ENCODE measurements around the gene TUT1. TPM values are rescaled to one million over a fixed set of nuclear protein-coding genes. Genes with fewer than 3 reads are reported as not detected.
A peak's percentile ranks its signal among the peaks of the same experiment; 100 is the strongest.

TUT1 gene
- total RNA-seq, 3 donors from 2014 or later (not counting 1 experiment from before 2014, with no cell fraction given), result 20.0 to 28.9 (median 26.2) TPM

GRCh38 chr11:62595124-62595523 lies 3.8 kb upstream of the TUT1 start:
- H3K9me3 Mint-ChIP-seq, result no peaks in the 10 kb centered on the region
- ATAC-seq, result no peak
- Histone ChIP-seq H3K36me3 (ENCODE audit: control insufficient read depth, insufficient read depth, low read length) (peaks cover 50% of the 10 kb centered on the region), H3K4me1 (ENCODE audit: control insufficient read depth, insufficient read depth, low read length) (peaks cover 52% of the 10 kb centered on the region), H3K27ac (ENCODE audit: low read length) (no peak overlapping the region), H3K27me3 (ENCODE audit: control insufficient read depth, insufficient read depth, low read length) (no peaks in the 10 kb centered on the region), H3K9me3 (ENCODE audit: control insufficient read depth, insufficient read depth, low read length) (no peaks in the 10 kb centered on the region), H3K4me3 (ENCODE audit: low read length) (no peak overlapping the region)
- no peak overlapping the region for H3K4me3 Mint-ChIP-seq
- no peak for TF ChIP-seq CTCF (IDR thresholded peaks at IDR 0.05)
- no peak for DNase-seq
- intact Hi-C loops (cut with micrococcal nuclease), result no loop called here
- H3K36me3 Mint-ChIP-seq, result peaks cover 7% of the 10 kb centered on the region
- WGBS (ENCODE audit: insufficient coverage), result 95% methylated on average over 8 of the region's 8 CpGs
- H3K27ac Mint-ChIP-seq, result no peak overlapping the region
- H3K27me3 Mint-ChIP-seq (ENCODE audit: low read depth in 2 of 2), result no peaks in the 10 kb centered on the region
- peaks cover 59 to 72% of the 10 kb centered on the region in 2 donors for H3K4me1 Mint-ChIP-seq

GRCh38 chr11:62593434-62594044 lies 2.2 kb upstream of the TUT1 start:
- Histone ChIP-seq H3K27ac (ENCODE audit: low read length) (peak overlapping the region; percentile 6), H3K4me1 (ENCODE audit: control insufficient read depth, insufficient read depth, low read length) (peaks cover 37% of the 10 kb centered on the region), H3K27me3 (ENCODE audit: control insufficient read depth, insufficient read depth, low read length) (no peaks in the 10 kb centered on the region), H3K9me3 (ENCODE audit: control insufficient read depth, insufficient read depth, low read length) (no peaks in the 10 kb centered on the region), H3K4me3 (ENCODE audit: low read length) (no peak overlapping the region), H3K36me3 (ENCODE audit: control insufficient read depth, insufficient read depth, low read length) (peaks cover 51% of the 10 kb centered on the region)
- H3K27me3 Mint-ChIP-seq (ENCODE audit: low read depth in 2 of 2), result no peaks in the 10 kb centered on the region
- H3K4me3 Mint-ChIP-seq, result peak overlapping the region; percentile 82
- DNase-seq (peak; percentile 69 to 89), ATAC-seq (peak in 1 of 3 donors; percentile 13)
- peak overlapping the region; percentile 94 to 97 for H3K27ac Mint-ChIP-seq
- peaks cover 7% of the 10 kb centered on the region for H3K36me3 Mint-ChIP-seq
- 58% methylated on average over 13 of the region's 13 CpGs for WGBS (ENCODE audit: insufficient coverage)
- no peaks in the 10 kb centered on the region for H3K9me3 Mint-ChIP-seq
- intact Hi-C loops (cut with micrococcal nuclease), result loop anchor here (1.0 to 5.0 kb wide), 4 partner anchors 84 to 289 kb away; partner anchors contain the start of genes SLC3A2 and UBXN1
- H3K4me1 Mint-ChIP-seq, result peaks cover 43 to 56% of the 10 kb centered on the region in 2 donors
- peak; percentile 47 for TF ChIP-seq CTCF (IDR thresholded peaks at IDR 0.05)

GRCh38 chr11:62592989-62593421 lies 1.7 kb upstream of the TUT1 start:
- no peaks in the 10 kb centered on the region for H3K9me3 ChIP-seq (ENCODE audit: control insufficient read depth, insufficient read depth, low read length)
- H3K4me1 ChIP-seq (ENCODE audit: control insufficient read depth, insufficient read depth, low read length), result peaks cover 32% of the 10 kb centered on the region
- H3K27me3 ChIP-seq (ENCODE audit: control insufficient read depth, insufficient read depth, low read length), result no peaks in the 10 kb centered on the region
- H3K27ac ChIP-seq (ENCODE audit: low read length), result peak overlapping the region; percentile 90
- DNase-seq (peak in 1 of 2 donors; percentile 13), ATAC-seq (no peak)
- H3K27ac Mint-ChIP-seq, result peak overlapping the region; percentile 94 to 97
- intact Hi-C loops (cut with micrococcal nuclease), result loop anchor here (1.0 to 5.0 kb wide), 4 partner anchors 84 to 289 kb away; partner anchors contain the start of genes SLC3A2 and UBXN1
- no peak for TF ChIP-seq CTCF (IDR thresholded peaks at IDR 0.05)
- H3K36me3 ChIP-seq (ENCODE audit: control insufficient read depth, insufficient read depth, low read length), result peaks cover 47% of the 10 kb centered on the region
- 79% methylated on average over 8 of the region's 8 CpGs for WGBS (ENCODE audit: insufficient coverage)
- no peak overlapping the region for H3K4me3 ChIP-seq (ENCODE audit: low read length)
- no peaks in the 10 kb centered on the region for H3K9me3 Mint-ChIP-seq
- H3K36me3 Mint-ChIP-seq, result peaks cover 7% of the 10 kb centered on the region
- H3K27me3 Mint-ChIP-seq (ENCODE audit: low read depth in 2 of 2), result no peaks in the 10 kb centered on the region
- H3K4me3 Mint-ChIP-seq, result peak overlapping the region; percentile 57
- peaks cover 38 to 51% of the 10 kb centered on the region in 2 donors for H3K4me1 Mint-ChIP-seq

All from natural killer cell (primary cell).